Head of caudate nucleus (tissue), 42 donors: ENCODE measurements around the gene ARHGEF1.

ENCODE experiments used
- DNase-seq, 42 donors: peaks; one replicate each; pipeline versions ENCODE4 v3.0.0 to v3.0.0-alpha.2; 2020 to 2021; ENCODE audit warnings: mixed read lengths in 7 of 42
- intact Hi-C: fragments of 100-400 bp; cut with DNase I; formaldehyde crosslinking; loops from one replicate; pipeline ENCODE4 v1.15.0; 2022

The ARHGEF1 gene

GRCh38 chr19:41924151-41925145 lies 41.5 kb downstream of the ARHGEF1 start:
- DNase-seq, result no peak
- intact Hi-C loops, result no loop called here

DNA sequence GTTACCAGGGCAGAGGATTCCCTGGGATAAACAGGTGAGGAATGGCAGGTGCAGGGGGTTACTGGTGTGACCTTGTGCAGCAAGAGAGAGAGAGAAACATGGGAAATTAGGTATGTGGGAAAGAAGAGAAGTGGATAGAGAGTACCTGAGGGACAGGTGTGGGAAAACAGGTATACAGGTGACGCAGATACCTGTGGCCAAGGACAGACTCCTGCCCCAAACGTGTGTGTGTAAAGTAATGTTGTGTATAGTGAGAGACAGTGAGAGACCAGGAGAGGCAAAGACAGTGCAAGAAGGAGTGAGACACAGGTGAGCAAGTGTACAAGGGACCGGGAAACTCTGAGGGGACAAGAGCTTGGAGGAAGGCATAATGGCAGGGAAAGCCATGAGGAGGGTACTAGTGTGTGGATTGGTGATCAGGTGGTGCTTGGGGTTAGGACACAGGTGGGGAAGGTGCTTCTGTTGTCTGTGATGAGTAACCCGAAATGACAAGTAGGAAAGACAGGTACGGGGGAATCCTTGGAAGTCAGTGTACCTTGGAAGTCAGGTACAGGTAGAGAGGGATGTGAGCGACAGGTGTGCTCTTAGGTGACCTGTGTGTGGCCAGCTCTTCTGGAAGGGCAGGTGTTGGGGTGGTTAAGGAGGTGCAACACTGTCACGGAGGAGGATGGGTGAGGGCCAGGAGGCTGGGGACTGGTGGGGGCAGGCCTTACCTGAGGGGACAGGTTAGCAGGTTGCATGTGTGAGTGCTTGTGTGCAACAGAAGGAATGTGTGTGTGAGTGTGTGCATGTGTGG lies 42.4 kb downstream of the ARHGEF1 start:
- no peak for DNase-seq

DNA sequence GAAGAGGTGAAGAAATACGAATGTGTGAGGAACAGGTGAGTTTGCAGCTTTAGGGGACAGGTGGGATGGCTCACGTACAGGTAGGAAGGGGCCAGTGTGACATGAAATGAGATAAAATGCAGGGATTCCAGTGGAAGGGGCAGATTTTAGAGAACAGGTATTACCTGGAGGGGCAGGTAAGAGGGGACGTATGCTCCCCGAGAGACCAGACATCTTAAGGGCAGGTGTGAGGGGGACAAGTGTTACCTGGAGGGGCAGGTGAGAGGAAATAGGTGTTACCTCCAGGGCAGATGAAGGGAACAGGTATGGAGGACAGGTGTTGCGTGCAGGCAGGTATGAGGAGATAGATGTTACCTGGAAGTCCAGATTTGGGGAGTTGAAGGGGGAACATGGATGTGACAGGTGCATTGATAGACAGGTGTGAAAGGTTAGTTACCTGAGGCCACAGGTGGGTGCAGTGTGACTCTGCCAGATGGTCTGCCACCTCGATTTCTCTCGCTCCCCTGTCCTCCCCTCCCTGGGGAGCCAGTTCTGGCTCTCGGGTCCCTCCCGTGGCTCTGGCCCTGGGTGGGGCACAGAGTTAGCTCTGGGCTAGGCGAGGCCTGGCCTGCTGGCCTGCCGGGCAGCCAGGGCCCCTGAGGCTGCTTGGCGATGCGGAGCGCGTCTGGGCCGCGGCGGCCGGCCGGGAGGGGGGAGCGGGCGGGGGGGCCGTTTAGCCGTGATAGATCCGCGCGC lies 43.2 kb downstream of the ARHGEF1 start:
- DNase-seq, result no peak
- intact Hi-C loops, result no loop called here

More for the DNA sequence above, 42.4 kb downstream of the ARHGEF1 start:
- intact Hi-C loops, result no loop called here

- no peak for DNase-seq
- intact Hi-C loops, result no loop called here
Measured at GRCh38 chr19:41926763-41927496, 43.9 kb downstream of the ARHGEF1 start.

DNA sequence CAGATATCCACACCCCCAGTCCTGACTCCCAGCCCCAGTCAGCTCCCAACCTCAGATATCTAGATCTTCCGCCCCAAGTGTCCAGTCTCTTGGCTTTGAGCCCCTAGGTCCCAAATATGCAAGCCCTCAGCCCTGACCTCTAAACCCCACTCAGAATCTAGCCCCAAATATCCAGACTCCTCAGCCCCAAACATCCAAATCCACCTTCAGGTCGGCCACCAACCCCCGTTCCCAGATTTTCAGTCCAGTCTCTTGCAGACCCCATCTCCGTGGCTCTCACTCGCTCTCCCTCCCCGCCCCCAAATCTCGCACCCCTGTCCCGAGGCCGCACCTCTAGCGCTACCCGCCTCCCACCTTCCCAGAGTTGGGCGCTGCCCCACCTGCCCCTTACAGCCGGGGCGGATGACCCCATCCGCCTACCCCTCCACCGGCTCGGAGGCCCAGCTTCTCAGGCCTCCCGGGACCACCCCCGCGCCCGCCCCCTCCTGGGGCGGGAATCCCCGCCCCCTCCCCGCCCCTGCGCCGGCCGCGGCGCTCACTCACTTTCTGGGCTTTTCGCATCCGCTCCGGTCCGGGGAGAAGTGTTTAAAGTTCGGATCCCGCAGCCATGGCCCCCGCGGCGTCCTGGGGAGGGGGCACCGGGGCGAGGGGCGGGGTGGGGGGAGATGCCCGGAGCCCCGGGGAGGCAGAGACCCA lies 44.7 kb downstream of the ARHGEF1 start:
- DNase-seq, result no peak
- intact Hi-C loops, result no loop called here

DNA sequence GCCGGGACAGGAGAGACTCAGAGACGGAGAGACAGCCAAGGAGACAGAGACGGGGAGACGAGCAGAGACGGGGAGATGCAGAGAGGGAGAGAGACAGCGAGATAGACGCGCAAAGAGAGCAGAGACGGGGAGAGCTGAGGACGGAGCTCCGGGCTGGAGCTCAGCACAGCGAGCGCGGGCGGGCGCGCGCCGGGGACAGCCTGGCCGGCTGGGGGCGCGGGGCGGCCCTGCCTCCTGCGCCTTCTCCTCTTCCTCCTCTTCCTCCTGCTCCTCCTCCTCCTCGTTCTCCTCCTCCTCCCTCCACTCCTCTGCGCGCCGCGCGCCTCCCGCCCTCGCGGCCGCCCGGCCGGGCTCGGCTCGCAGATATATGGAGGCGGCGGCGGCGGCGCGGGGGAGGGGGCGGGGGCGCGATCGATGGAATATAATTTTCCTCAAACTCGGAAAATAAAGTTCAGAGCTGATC lies 45.3 kb downstream of the ARHGEF1 start, which contains the start of gene ERFL:
TSS of gene ERFL (minus strand) at position 229 of the 463 bp plus-strand sequence. CDS start 15,530 bp downstream, outside the sequence.
- no peak for DNase-seq
- intact Hi-C loops, result no loop called here

GRCh38 chr19:41928754-41929535 lies 46.0 kb downstream of the ARHGEF1 start:
- intact Hi-C loops, result no loop called here
- DNase-seq, result no peak

DNA sequence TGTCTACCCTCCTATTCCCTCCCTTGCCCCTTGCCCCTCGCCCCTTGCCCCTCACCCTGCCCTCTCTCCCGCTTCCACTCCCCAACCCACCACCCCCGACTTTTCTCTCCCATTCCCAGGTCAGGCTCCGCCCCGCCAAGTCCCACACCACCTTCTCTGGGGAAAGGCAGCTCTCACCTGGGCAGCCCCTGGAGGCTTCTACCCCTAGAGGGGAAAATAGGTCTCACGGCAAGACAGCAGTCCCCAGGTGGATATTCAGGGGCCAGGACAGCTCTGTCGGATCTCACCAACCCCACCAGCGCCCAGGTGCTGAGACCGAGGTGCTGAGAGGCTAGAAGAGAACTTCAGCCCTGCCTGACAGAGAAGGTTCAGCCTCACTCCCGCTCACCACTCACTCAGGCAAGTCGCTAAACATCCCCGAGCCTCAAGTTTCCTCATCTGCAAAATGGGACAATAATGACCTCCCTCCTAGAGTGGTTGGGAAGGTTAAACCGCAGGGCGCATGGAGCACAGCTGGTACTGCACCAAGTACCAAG lies 46.6 kb downstream of the ARHGEF1 start:
- DNase-seq, result no peak
- intact Hi-C loops, result loop anchor here (10.0 kb wide), 1 partner anchor 55 kb away; the partner anchor contains the start of gene CD79A

GRCh38 chr19:41930322-41930722 lies 47.3 kb downstream of the ARHGEF1 start:
- DNase-seq, result no peak
- intact Hi-C loops, result loop anchor here (10.0 kb wide), 1 partner anchor 56 kb away; the partner anchor contains the start of gene CD79A

GRCh38 chr19:41930926-41931592 lies 48.1 kb downstream of the ARHGEF1 start:
- intact Hi-C loops, result loop anchor here (10.0 kb wide), 1 partner anchor 56 kb away; the partner anchor contains the start of gene CD79A
- DNase-seq, result no peak

DNA sequence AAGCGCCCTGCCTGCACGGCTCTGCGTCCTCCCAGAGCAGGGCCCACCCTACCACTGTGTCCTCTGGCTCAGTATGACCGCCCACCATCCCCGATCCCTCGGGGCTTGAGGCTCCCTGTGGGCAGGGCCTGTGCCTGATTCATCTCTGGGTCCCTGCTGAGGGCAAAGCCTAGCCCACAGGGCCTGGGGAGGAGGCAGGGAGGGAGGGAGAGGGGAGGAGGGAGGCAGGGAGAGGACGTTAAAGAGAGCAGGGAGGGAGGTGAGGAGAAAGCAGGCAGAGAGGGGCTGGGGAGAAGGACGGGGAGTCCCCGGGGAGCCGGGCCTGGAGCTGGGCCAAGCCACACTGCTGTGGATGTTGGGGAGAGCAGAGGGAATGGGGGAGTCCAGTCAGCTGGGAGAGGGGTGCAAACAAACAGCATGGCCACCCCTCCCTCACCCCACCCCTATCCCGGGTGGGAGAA lies 49.3 kb downstream of the ARHGEF1 start:
- intact Hi-C loops, result loop anchor here (10.0 kb wide), 1 partner anchor 57 kb away; the partner anchor contains the start of gene CD79A
- no peak for DNase-seq

GRCh38 chr19:41932720-41933332 lies 49.8 kb downstream of the ARHGEF1 start:
- peak in 4 of 42 donors; percentile 5 to 53 (median 28) for DNase-seq
- intact Hi-C loops, result loop anchor here (10.0 kb wide), 1 partner anchor 58 kb away; the partner anchor contains the start of gene CD79A

- DNase-seq, result no peak
- intact Hi-C loops, result loop anchor here (10.0 kb wide), 1 partner anchor 59 kb away; the partner anchor contains the start of gene CD79A
Measured at GRCh38 chr19:41933693-41934426, 50.9 kb downstream of the ARHGEF1 start.

GRCh38 chr19:41934849-41935374 lies 51.9 kb downstream of the ARHGEF1 start:
- intact Hi-C loops, result loop anchor here (10.0 kb wide), 1 partner anchor 60 kb away; the partner anchor contains the start of gene CD79A
- DNase-seq, result peak; percentile 25 to 88 (median 64)
